HUES6 (cell line): ENCODE measurements around the gene KRTAP17-1.
"Not testable (repeated sequence)": the region's sequence is repeated elsewhere in the genome, so short reads cannot be mapped to it uniquely, and the experiment has no call there.

Source experiments
- H3K27ac ChIP-seq: 2 replicates; pipeline ENCODE4 v1.7.0; 2013; ENCODE audit warnings: low read depth, mild to moderate bottlenecking, low read length, inconsistent platforms
- H3K27me3 ChIP-seq: 2 replicates; pipeline ENCODE4 v1.6.1; 2013; ENCODE audit warnings: low read length; ENCODE audit not compliant: control insufficient read depth, insufficient read depth
- H3K36me3 ChIP-seq: 2 replicates; pipeline ENCODE4 v1.6.1; 2013; ENCODE audit warnings: low read length; ENCODE audit not compliant: control insufficient read depth, insufficient read depth
- H3K4me1 ChIP-seq: 2 replicates; pipeline ENCODE4 v1.6.1; 2013; ENCODE audit warnings: low read length; ENCODE audit not compliant: control insufficient read depth, insufficient read depth
- H3K4me3 ChIP-seq: 2 replicates; pipeline ENCODE4 v1.5.1; 2013; ENCODE audit warnings: low read depth, low read length
- H3K9ac ChIP-seq: one replicate; pipeline ENCODE4 v1.6.1; 2013; ENCODE audit warnings: mild to moderate bottlenecking, low read length
- H3K9me3 ChIP-seq: 2 replicates; pipeline ENCODE4 v1.6.1; 2013; ENCODE audit warnings: low read depth, low read length; ENCODE audit not compliant: control insufficient read depth, insufficient read depth

KRTAP17-1 gene, protein sequence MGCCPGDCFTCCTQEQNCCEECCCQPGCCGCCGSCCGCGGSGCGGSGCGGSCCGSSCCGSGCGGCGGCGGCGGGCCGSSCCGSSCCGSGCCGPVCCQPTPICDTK

DNA sequence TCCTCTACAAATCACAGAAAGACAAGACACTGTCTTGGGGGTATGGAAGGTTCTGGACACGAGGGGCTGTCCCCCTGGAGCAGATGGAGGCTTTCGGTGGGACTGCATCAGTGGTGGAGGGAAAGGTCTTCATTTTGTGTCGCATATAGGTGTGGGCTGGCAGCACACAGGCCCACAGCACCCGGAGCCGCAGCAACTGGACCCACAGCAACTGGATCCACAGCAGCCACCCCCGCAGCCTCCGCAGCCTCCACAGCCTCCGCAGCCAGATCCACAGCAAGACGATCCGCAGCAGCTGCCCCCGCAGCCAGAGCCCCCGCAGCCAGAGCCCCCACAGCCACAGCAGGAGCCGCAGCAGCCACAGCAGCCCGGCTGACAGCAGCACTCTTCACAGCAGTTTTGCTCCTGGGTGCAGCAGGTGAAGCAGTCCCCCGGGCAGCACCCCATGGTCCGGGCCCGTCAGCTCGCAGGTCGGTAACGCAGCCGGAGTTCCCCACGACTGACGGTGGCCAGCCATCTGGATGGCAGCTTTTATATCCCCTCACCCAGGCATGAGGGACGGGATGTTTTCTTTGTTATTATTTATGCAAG, at the start of gene KRTAP17-1:
Gene KRTAP17-1 (minus strand): TSS at position 507 of the 591 bp plus-strand sequence. CDS start 60 bp downstream, at position 447.
- Histone ChIP-seq H3K27ac (no peak within 1 kb of the TSS), H3K27me3 (no peaks in the 10 kb centered on the region), H3K9ac (no peak within 1 kb of the TSS), H3K4me3 (no peak within 1 kb of the TSS), H3K9me3 (peaks cover 4% of the 10 kb centered on the region; the same call in 1 of the 2 replicates), H3K4me1 (no peaks in the 10 kb centered on the region), H3K36me3 (no peaks in the 10 kb centered on the region)

DNA sequence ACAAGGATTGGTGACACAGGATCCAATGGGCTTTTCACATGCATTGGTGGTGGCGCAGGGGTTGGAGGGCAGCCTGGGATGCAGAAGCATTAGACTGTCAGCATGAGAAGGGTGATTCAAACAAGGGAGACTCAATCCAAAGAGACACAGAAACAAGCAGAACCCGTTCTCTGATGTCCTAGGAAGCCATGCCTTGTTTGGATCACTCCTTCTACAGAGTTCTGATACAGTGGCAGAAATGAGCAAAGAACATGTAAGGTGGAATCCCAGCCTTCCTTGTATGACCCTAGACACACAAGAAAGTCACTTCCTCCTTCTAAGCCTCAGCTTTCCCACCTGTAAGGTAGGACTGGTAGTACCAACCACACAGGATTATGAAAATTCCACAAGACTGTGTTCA, 48.4 kb upstream of the KRTAP17-1 start:
- Histone ChIP-seq H3K4me1 (no peaks in the 10 kb centered on the region), H3K36me3 (no peaks in the 10 kb centered on the region), H3K4me3 (no peak overlapping the region), H3K27me3 (no peaks in the 10 kb centered on the region), H3K27ac (no peak overlapping the region), H3K9me3 (no peaks in the 10 kb centered on the region), H3K9ac (no peak overlapping the region)

DNA sequence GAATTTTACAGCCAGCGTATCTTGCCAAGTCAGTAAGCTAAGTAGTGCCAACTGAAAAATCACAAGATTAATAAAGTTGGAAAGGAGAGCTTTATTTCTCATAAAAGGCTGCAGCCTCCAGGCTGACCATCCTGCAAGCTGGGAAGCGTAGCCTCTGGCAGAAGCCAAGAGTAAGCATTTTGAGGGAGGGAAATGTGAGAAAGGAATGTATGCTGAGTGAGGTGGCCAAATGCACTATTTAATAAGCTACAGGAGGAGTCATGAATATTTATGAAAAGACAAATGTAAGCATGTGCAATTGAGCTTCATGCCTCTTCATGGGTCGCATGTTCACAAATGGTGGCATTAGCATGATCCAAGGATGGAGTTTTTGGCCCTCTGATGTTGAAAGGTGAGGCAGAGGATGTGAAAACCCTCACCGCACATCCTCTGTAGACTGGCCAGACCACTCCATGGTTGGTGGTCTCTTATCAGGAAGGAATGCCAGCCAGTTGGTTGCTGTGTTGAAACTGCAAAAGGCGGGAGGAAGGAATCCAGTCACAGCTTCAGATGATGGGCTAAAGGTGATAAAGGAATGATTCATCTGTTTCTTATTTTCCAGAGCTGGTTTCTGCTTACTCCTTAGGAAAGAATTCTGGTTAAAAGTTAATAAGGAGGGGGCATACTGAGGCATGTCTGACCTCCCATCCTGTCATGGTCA, 44.9 kb upstream of the KRTAP17-1 start:
- no peaks in the 10 kb centered on the region for H3K27me3 ChIP-seq
- no peaks in the 10 kb centered on the region for H3K4me1 ChIP-seq
- no peak overlapping the region for H3K9ac ChIP-seq
- no peaks in the 10 kb centered on the region for H3K36me3 ChIP-seq
- no peak overlapping the region for H3K27ac ChIP-seq
- no peak overlapping the region for H3K4me3 ChIP-seq
- no peaks in the 10 kb centered on the region for H3K9me3 ChIP-seq

DNA sequence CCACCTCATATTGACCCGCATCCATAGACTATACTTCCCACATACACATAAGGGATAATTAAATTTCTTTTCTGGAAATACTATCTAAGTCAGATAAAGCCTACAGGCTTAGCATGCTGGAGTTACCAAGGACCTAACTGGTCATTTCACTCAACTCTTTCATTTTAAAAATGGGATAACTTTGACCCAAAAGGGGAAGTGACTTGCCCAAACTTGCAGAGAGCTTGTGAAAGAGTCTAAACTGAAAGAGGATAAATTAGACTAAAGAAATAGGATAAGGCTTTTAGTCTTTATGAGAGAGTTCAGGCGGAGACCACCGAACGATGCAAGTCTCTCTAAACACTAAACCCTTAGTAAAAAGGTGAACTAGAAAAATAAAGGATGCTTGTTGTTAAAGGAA, 39.0 kb upstream of the KRTAP17-1 start:
- H3K36me3 ChIP-seq, result no peaks in the 10 kb centered on the region
- no peaks in the 10 kb centered on the region for H3K9me3 ChIP-seq
- H3K27ac ChIP-seq, result no peak overlapping the region
- no peaks in the 10 kb centered on the region for H3K4me1 ChIP-seq
- no peak overlapping the region for H3K4me3 ChIP-seq
- no peak overlapping the region for H3K9ac ChIP-seq
- H3K27me3 ChIP-seq, result no peaks in the 10 kb centered on the region

DNA sequence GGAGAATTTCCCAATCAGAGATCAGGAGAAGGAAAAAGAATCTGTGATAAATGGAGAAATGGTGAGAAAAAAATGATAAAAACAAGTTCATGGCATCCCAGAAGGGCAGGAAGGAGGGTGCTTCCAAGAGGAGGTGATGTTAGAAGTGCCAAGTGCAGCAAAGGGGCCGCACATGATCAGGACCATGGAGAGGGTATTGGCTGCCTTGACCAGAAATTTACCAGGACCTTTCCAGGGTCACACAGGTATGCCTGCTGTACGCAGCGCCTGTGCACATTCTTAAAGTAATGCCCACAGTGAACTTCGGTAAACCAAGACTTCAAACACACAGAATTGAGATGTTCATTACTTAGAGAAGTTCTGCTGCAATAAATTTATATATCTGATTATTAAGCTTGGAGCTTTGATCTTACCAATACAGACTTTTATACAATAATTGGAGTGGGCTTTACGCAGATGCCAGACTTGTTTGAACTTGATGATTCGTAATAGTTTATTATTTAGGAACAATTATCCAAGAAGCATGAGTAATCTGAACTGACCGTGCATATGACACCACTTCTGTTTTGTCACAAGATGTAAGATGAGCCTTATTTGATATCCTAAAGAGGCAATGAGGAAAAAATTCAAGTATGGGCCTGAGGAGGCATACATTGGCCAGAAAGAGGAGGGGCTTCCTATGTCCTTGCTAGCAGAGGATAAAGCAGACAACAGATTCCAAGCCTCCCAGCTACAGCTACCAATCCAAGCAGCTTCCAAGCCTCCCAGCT, 37.3 kb upstream of the KRTAP17-1 start:
- no peaks in the 10 kb centered on the region for H3K36me3 ChIP-seq
- H3K27ac ChIP-seq, result no peak overlapping the region
- H3K27me3 ChIP-seq, result no peaks in the 10 kb centered on the region
- H3K9me3 ChIP-seq, result no peaks in the 10 kb centered on the region
- no peak overlapping the region for H3K4me3 ChIP-seq
- H3K9ac ChIP-seq, result no peak overlapping the region
- H3K4me1 ChIP-seq, result no peaks in the 10 kb centered on the region

DNA sequence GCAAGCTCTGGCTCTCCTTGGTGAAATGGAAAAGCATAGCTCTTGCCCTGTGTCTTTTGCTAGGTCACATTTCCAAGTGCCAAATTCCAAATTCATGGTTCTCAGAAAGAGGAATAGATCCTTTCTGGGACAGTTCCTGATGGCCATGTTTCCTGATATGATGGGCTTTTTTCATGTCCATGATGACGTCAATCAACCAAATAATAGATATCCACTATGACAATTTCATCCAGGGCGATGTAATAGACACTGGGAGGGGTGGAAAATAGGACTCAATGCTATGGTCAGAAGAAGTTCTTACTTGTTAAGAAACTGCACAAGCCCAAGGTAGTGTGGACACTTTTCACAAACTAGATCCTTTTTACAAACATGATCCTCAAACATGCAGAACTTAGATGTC, 35.7 kb upstream of the KRTAP17-1 start:
- H3K27me3 ChIP-seq, result no peaks in the 10 kb centered on the region
- no peak overlapping the region for H3K27ac ChIP-seq
- no peaks in the 10 kb centered on the region for H3K36me3 ChIP-seq
- H3K9me3 ChIP-seq, result no peaks in the 10 kb centered on the region
- H3K4me3 ChIP-seq, result no peak overlapping the region
- H3K4me1 ChIP-seq, result no peaks in the 10 kb centered on the region
- no peak overlapping the region for H3K9ac ChIP-seq

DNA sequence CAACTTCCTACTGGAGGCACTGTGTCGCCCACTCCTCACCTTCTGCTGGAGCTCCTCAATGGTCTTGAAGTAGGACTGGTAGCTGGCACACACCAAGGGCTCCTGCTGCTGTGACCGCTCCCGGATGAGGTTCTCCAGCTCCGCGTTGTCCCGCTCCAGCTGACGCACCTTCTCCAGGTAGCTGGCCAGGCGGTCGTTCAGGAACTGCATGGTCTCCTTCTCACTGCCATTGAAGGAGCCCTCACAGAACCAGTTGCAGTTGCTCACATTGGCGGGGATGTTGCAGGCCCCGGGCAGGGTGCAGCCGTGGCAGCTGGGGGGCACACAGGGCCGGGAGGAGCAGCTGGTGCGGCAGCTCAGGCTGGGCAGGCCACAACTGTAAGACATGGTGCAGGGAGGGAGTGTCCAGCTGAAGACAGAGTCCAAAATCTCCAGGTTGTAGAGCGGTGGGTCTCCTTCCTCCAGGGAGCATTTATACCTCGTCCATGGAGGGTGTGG, 34.9 kb upstream of the KRTAP17-1 start, which contains the start of gene KRT33A:
Gene KRT33A (minus strand): TSS at position 448 of the 498 bp plus-strand sequence. CDS start 61 bp downstream, at position 387.
- not testable (repeated sequence) for H3K4me1 ChIP-seq, H3K27me3 ChIP-seq, H3K36me3 ChIP-seq, H3K27ac ChIP-seq, H3K9ac ChIP-seq, H3K9me3 ChIP-seq, H3K4me3 ChIP-seq

DNA sequence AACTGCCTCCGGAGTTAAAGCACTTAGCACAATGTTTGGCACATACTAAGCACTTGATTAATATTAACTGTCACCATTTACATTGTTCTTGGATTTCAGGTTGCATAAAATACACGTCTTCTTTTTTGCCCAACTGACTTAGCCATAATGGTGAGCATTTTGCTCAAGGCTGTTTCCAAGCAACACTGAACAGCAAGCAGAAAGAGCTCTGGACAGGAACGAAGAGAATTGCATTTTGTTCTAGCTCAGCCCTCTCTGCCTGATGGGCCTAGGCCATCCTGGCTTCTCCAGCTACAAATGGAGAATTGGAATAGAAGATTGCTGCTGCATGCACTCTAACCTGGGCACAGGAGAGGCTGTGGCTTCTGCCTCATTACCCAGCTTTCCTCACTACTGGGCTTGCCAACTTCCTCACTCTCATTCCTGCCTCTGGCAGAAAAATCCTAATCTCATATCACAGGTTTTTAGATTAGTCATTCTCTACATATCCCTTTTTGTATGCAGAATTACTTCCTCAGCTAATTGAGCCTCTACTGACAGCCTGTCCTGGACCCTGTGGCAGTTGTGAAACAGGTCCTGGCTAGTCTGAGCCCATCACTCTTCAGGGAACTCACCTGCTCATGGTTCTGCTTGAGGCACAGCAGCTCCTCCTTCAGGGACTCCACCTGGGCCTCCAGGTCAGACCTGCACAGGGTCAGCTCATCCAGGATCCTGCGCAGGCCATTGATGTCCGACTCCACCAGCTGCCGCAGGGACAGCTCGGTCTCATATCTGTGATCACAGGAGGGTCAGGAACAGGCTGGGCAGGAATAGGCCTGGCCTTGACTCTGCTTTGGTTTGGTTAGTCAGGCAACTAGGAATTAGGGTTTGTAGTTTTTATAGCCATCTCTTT, 32.6 kb upstream of the KRTAP17-1 start:
- no peak overlapping the region for H3K27ac ChIP-seq
- H3K4me1 ChIP-seq, result no peaks in the 10 kb centered on the region
- H3K9ac ChIP-seq, result no peak overlapping the region
- H3K4me3 ChIP-seq, result no peak overlapping the region
- H3K36me3 ChIP-seq, result no peaks in the 10 kb centered on the region
- peaks cover 8% of the 10 kb centered on the region for H3K9me3 ChIP-seq
- H3K27me3 ChIP-seq, result no peaks in the 10 kb centered on the region

DNA sequence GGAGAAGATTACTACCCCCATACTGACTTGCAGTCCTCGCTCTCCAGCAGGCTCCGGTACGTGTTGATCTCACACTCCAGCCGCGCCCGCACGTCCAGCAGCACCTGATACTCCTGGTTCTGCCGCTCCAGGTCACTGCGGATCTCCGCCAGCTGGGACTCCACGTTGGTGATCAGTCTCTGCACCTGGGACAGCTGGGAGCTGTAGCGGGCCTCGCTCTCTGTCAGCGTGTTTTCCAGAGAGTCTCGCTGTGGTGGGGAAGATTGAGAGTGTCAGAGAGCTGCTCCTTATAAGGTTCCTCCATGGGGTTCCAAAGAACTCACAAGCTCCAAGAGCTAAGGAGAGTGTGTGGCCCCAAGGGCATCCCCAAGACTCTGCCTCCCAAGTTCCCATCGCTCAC, 30.9 kb upstream of the KRTAP17-1 start:
- H3K4me1 ChIP-seq, H3K27me3 ChIP-seq, H3K9ac ChIP-seq: not testable (repeated sequence)

DNA sequence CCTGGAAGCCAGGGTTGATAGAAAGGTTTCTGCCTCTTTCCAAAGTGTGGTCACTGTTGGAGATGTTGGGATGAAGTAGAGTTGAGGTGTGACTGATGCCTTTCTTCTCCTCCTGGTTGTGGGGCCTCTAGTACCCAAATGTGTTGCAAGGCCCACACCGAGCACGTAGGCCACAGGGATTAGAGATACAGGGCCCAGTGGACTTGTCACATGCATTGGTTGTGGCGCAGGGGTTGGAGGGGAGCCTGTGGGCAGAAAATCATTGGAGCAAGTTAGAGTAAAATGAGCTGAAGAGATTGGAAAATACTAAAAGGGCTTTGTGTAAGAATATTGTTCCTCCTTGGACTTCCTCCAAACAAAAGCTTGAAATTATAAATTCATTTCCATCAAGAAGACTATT, 30.5 kb upstream of the KRTAP17-1 start:
- H3K9ac ChIP-seq, result no peak overlapping the region
- peaks cover 25% of the 10 kb centered on the region for H3K9me3 ChIP-seq
- H3K4me1 ChIP-seq, result no peaks in the 10 kb centered on the region
- no peak overlapping the region for H3K4me3 ChIP-seq
- no peaks in the 10 kb centered on the region for H3K36me3 ChIP-seq
- no peak overlapping the region for H3K27ac ChIP-seq
- H3K27me3 ChIP-seq, result no peaks in the 10 kb centered on the region

More for the DNA sequence above, 30.9 kb upstream of the KRTAP17-1 start:
- not testable (repeated sequence) for H3K27ac ChIP-seq, H3K4me3 ChIP-seq, H3K36me3 ChIP-seq
- peaks cover 23% of the 10 kb centered on the region for H3K9me3 ChIP-seq
